IMR-90 (cell line): Measurements from ENCODE around the gene FAAP20. TPM values are rescaled to one million over a fixed set of nuclear protein-coding genes. Genes with fewer than 3 reads are reported as not detected.

Source experiments
- ATAC-seq: fragments of 200-7000 bp; cut with Tn5 transposase; 2 replicates; pipeline ENCODE4 v1.9.1; 2020; ENCODE audit warnings: low read depth, mild to moderate bottlenecking, moderate library complexity
- BruUV-seq: library from RNA; stranded (reverse); fragments of 400-500 nt; replicated peaks from 2 replicates; lab custom pipeline; 2021; lab: Mats Ljungman, UMichigan
- CTCF ChIA-PET: fragments of 300-600 bp; formaldehyde crosslinking; extraction: SDS; loops from one replicate; lab custom pipeline; 2021; ENCODE audit warnings: antibody characterized with exemption; lab: Yijun Ruan, JAX
- POLR2A ChIA-PET: fragments of 300-600 bp; sonication (Branson Sonifier 250); formaldehyde crosslinking; loops from one replicate; lab custom pipeline; 2022; ENCODE audit warnings: antibody characterized with exemption; ENCODE audit not compliant: unreplicated experiment; lab: Charles Lee
- DNase-seq: peaks from one replicate; pipeline ENCODE4 v3.0.0; 2013
- H2AFZ ChIP-seq: replicated peaks from 2 replicates; pipeline ENCODE3; 2013; ENCODE audit warnings: low read length, mild to moderate bottlenecking; ENCODE audit not compliant: poor library complexity
- H2AK5ac ChIP-seq: 2 replicates; pipeline ENCODE4 v1.6.1; 2013; ENCODE audit warnings: low read depth, low read length, inconsistent platforms
- H2AK9ac ChIP-seq: replicated peaks from 2 replicates; pipeline ENCODE3; 2013; ENCODE audit warnings: mild to moderate bottlenecking, low read depth, low read length, moderate library complexity; ENCODE audit not compliant: poor library complexity
- H2BK120ac ChIP-seq: 2 replicates; pipeline ENCODE4 v1.6.1; 2013; ENCODE audit warnings: low read depth, low read length, inconsistent platforms
- H2BK15ac ChIP-seq: 3 replicates; pipeline ENCODE4 v1.6.1; 2013; ENCODE audit warnings: low read depth, low read length, inconsistent platforms
- H2BK20ac ChIP-seq: 2 replicates; pipeline ENCODE4 v1.6.1; 2013; ENCODE audit warnings: low read depth, mild to moderate bottlenecking, inconsistent platforms, low read length, moderate library complexity
- H2BK5ac ChIP-seq: 2 replicates; pipeline ENCODE4 v1.6.1; 2013; ENCODE audit warnings: mild to moderate bottlenecking, low read depth, low read length, inconsistent platforms; ENCODE audit not compliant: poor library complexity, severe bottlenecking
- H3K14ac ChIP-seq: replicated peaks from 2 replicates; pipeline ENCODE4 v1.6.1; 2013; ENCODE audit warnings: low read depth, low read length, inconsistent platforms
- H3K18ac ChIP-seq: 2 replicates; pipeline ENCODE4 v1.6.1; 2013; ENCODE audit warnings: low read depth, low read length, control low read depth
- H3K23ac ChIP-seq: 2 replicates; pipeline ENCODE4 v1.6.1; 2013; ENCODE audit warnings: low read depth, low read length, inconsistent platforms
- H3K27ac ChIP-seq: 2 replicates; pipeline ENCODE4 v1.5.1; 2013; ENCODE audit warnings: mild to moderate bottlenecking, control low read depth, low read length; ENCODE audit not compliant: insufficient read depth
- H3K27me3 ChIP-seq: 2 replicates; pipeline ENCODE4 v1.6.1; 2013; ENCODE audit warnings: low read length; ENCODE audit not compliant: control insufficient read depth, insufficient read depth
- H3K36me3 ChIP-seq: 2 replicates; pipeline ENCODE4 v1.6.1; 2013; ENCODE audit warnings: low read length, mixed read lengths; ENCODE audit not compliant: control insufficient read depth, insufficient read depth
- H3K4ac ChIP-seq: 2 replicates; pipeline ENCODE4 v1.6.1; 2013; ENCODE audit warnings: low read depth, low read length, inconsistent platforms
- H3K4me1 ChIP-seq: 2 replicates; pipeline ENCODE4 v1.6.1; 2013; ENCODE audit warnings: low read length, mixed read lengths; ENCODE audit not compliant: control insufficient read depth, insufficient read depth
- H3K4me2 ChIP-seq: 2 replicates; pipeline ENCODE4 v1.6.1; 2013; ENCODE audit warnings: low read depth, mild to moderate bottlenecking, control low read depth, low read length, moderate library complexity
- H3K4me3 ChIP-seq: 2 replicates; pipeline ENCODE4 v1.5.1; 2013; ENCODE audit warnings: low read depth, mild to moderate bottlenecking, control low read depth, low read length, moderate library complexity; ENCODE audit not compliant: insufficient read depth
- H3K56ac ChIP-seq: 2 replicates; pipeline ENCODE4 v1.6.1; 2013; ENCODE audit warnings: low read length, inconsistent platforms; ENCODE audit not compliant: insufficient read depth; ENCODE audit errors: extremely low read depth
- H3K79me1 ChIP-seq, 2 experiments: 2 replicates each; pipeline ENCODE4 v1.6.1; 2013; ENCODE audit warnings: low read length in 2 of 2, inconsistent platforms in 1 of 2, low read depth in 1 of 2
- H3K9ac ChIP-seq: 2 replicates; pipeline ENCODE4 v1.6.1; 2013; ENCODE audit warnings: low read depth, low read length, control low read depth
- H3K9me1 ChIP-seq: 2 replicates; pipeline ENCODE4 v1.6.1; 2013; ENCODE audit warnings: low read length, inconsistent platforms; ENCODE audit not compliant: insufficient read depth
- H3K9me3 ChIP-seq: 2 replicates; pipeline ENCODE4 v1.6.1; 2013; ENCODE audit warnings: low read length; ENCODE audit not compliant: control insufficient read depth, insufficient read depth
- H4K20me1 ChIP-seq: 2 replicates; pipeline ENCODE4 v1.6.1; 2013; ENCODE audit warnings: low read length, inconsistent platforms; ENCODE audit not compliant: insufficient read depth
- H4K5ac ChIP-seq: 2 replicates; pipeline ENCODE4 v1.6.1; 2013; ENCODE audit warnings: mild to moderate bottlenecking, low read depth, low read length, control low read depth
- H4K8ac ChIP-seq, 2 experiments: 2 replicates each; pipeline ENCODE4 v1.6.1; 2013; ENCODE audit warnings: low read depth in 2 of 2, low read length in 2 of 2, control low read depth in 1 of 2, inconsistent platforms in 1 of 2
- H4K91ac ChIP-seq: 2 replicates; pipeline ENCODE4 v1.6.1; 2013; ENCODE audit warnings: low read depth, low read length, inconsistent platforms; ENCODE audit not compliant: insufficient read depth
- CHD1 ChIP-seq: IDR thresholded peaks from 2 replicates; pipeline ENCODE4 v1.6.1; 2012; ENCODE audit warnings: low read depth, low read length, improper control_type of control experiment
- FOS ChIP-seq: fragments of 150-350 bp; IDR thresholded peaks from 2 replicates; pipeline ENCODE4 v1.6.1; 2016; ENCODE audit warnings: low read depth, low read length
- RAD21 ChIP-seq: IDR thresholded peaks from 2 replicates; pipeline ENCODE4 v1.6.1; 2012; ENCODE audit warnings: low read length, improper control_type of control experiment
- RFX5 ChIP-seq: IDR thresholded peaks from 2 replicates; pipeline ENCODE4 v1.8.0; 2012; ENCODE audit warnings: low read depth, mild to moderate bottlenecking, low read length, moderate library complexity
- SMC3 ChIP-seq: fragments of 150-350 bp; IDR thresholded peaks from 2 replicates; pipeline ENCODE4 v1.6.1; 2016; ENCODE audit warnings: low read depth, mild to moderate bottlenecking, antibody characterized with exemption, low read length, moderate library complexity
- WGBS, 2 experiments: methylation state at CpG; one replicate each; pipeline versions ENCODE4 v1.1.5 to v1.1.7; 2013; ENCODE audit warnings: missing lambda C conversion rate in 2 of 2; ENCODE audit not compliant: insufficient read length in 1 of 2; ENCODE audit errors: extremely low coverage in 2 of 2; 5-methylcytosine and 5-hydroxymethylcytosine counted together
- dilution Hi-C: fragments of 300-500 bp; cut with HindIII; formaldehyde crosslinking; loops from one replicate; pipeline ENCODE4 v1.14.3; 2018; ENCODE audit warnings: low sequenced_read_pairs; ENCODE audit not compliant: unreplicated experiment
- in situ Hi-C: fragments of 300-500 bp; cut with MboI; formaldehyde crosslinking; loops from 3 replicates; pipeline ENCODE4 v1.14.3; 2019; ENCODE audit warnings: low sequenced_read_pairs, inconsistent platforms, mixed read lengths
- intact Hi-C: fragments of 100-400 bp; cut with micrococcal nuclease; formaldehyde crosslinking; loops from 2 replicates; pipeline ENCODE4 v1.10.0; 2022
- polyA plus RNA-seq, 3 experiments: library from polyadenylated mRNA; depleted of rRNA; stranded (reverse); fragments of >200 nt; gene quantifications; 2 replicates each; pipeline ENCODE4 v1.2.3, GENCODE V29; 2012; ENCODE audit warnings: low replicate concordance in 1 of 3
- total RNA-seq: library from RNA; depleted of rRNA; stranded (reverse); fragments of >200 nt; gene quantifications from 2 replicates; pipeline ENCODE4 v1.2.3, GENCODE V29; 2012
- TF ChIP-seq, protein P1 (sequence below): conservative IDR thresholded peaks from 2 replicates; pipeline ENCODE4 v1.5.1; 2012; ENCODE audit warnings: mild to moderate bottlenecking, low read depth, low read length, improper control_type of control experiment

FAAP20 gene
- total and polyA plus RNA-seq, 2 of the 4 experiments (the other 2 are of a cell fraction): 6.5 to 31.5 TPM

- TF ChIP-seq, protein P1, sequence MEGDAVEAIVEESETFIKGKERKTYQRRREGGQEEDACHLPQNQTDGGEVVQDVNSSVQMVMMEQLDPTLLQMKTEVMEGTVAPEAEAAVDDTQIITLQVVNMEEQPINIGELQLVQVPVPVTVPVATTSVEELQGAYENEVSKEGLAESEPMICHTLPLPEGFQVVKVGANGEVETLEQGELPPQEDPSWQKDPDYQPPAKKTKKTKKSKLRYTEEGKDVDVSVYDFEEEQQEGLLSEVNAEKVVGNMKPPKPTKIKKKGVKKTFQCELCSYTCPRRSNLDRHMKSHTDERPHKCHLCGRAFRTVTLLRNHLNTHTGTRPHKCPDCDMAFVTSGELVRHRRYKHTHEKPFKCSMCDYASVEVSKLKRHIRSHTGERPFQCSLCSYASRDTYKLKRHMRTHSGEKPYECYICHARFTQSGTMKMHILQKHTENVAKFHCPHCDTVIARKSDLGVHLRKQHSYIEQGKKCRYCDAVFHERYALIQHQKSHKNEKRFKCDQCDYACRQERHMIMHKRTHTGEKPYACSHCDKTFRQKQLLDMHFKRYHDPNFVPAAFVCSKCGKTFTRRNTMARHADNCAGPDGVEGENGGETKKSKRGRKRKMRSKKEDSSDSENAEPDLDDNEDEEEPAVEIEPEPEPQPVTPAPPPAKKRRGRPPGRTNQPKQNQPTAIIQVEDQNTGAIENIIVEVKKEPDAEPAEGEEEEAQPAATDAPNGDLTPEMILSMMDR: no peak
Observed at GRCh38 chr1:2224631-2225428, 30.3 kb upstream of the FAAP20 start (continued).

GRCh38 chr1:2224170-2224584 lies 29.6 kb upstream of the FAAP20 start:
- WGBS, 2 experiments: 93% methylated on average over 2 of the region's 7 CpGs; no CpG with 5 or more reads in 1 of the 2 experiments
- dilution Hi-C loops (no loop called here), in situ Hi-C loops (no loop called here), intact Hi-C loops (no loop called here)
- Histone ChIP-seq H3K14ac (no peak overlapping the region), H4K5ac (no peak overlapping the region), H4K8ac (no peak overlapping the region), H2BK15ac (no peak overlapping the region), H3K9me1 (no peaks in the 10 kb centered on the region), H2BK120ac (no peak overlapping the region), H4K91ac (no peak overlapping the region), H2BK20ac (no peak overlapping the region), H3K27me3 (no peaks in the 10 kb centered on the region), H3K18ac (no peak overlapping the region), H2AK5ac (0 out of 2 replicates have a peak overlapping the region, but pooled peaks have one; percentile 24), H2BK5ac (no peak overlapping the region), H3K4me2 (no peak overlapping the region), H3K9ac (no peak overlapping the region), H3K9me3 (no peaks in the 10 kb centered on the region), H3K79me1 (peaks cover 5 to 9% of the 10 kb centered on the region in 2 experiments), H4K20me1 (peaks cover 6% of the 10 kb centered on the region), H3K4me1 (peaks cover 3% of the 10 kb centered on the region; the same call in 1 of the 2 replicates), H3K56ac (no peak overlapping the region), H3K4ac (no peak overlapping the region), H3K23ac (no peak overlapping the region), H2AK9ac (no peak overlapping the region), H3K36me3 (peaks cover 2% of the 10 kb centered on the region; the same call in 1 of the 2 replicates), H3K27ac (no peak overlapping the region), H2AFZ (no peak overlapping the region), H3K4me3 (no peak overlapping the region)
- DNase-seq (no peak), ATAC-seq (no peak)
- POLR2A ChIA-PET: no interaction called here
- CTCF ChIA-PET: interaction anchor here (1.1 kb wide), 2 partner anchors 29 to 157 kb away, joined by 4 to 8 read pairs; partner anchors contain the start of gene FAAP20
- TF ChIP-seq SMC3 (no peak), RAD21 (no peak), RFX5 (no peak), FOS (no peak), CHD1 (no peak)
- no TSS peak for BruUV-seq
